Measurements from ENCODE around the gene ANHX.
"Not testable (repeated sequence)": the region's sequence is repeated elsewhere in the genome, so short reads cannot be mapped to it uniquely, and the experiment has no call there.

Gene ANHX

GRCh38 chr12:133235401-133236112 lies at the start of gene ANHX:
Gene ANHX, minus strand, starts transcription at chr12:133235877. Its CDS starts 1,521 bp downstream, at chr12:133234356.
- no peak for DNase-seq

- DNase-seq: not testable (repeated sequence)
Measured at GRCh38 chr12:133264668-133265067, 29.0 kb upstream of the ANHX start.

- DNase-seq: no peak
Measured at GRCh38 chr12:133264173-133264572, 28.5 kb upstream of the ANHX start.

- no peak for DNase-seq
Measured at GRCh38 chr12:133256321-133256720, 20.6 kb upstream of the ANHX start.

GRCh38 chr12:133255833-133256232 lies 20.2 kb upstream of the ANHX start:
- DNase-seq: not testable (repeated sequence)

GRCh38 chr12:133251732-133252131 lies 16.1 kb upstream of the ANHX start:
- no peak for DNase-seq

GRCh38 chr12:133236556-133236955 lies 879 bp upstream of the ANHX start:
- no peak for DNase-seq

GRCh38 chr12:133236144-133236543 lies 467 bp upstream of the ANHX start:
- no peak for DNase-seq

GRCh38 chr12:133234971-133235370 lies 706 bp downstream of the ANHX start:
- DNase-seq: no peak

- DNase-seq: no peak
Measured at GRCh38 chr12:133233993-133234564, 1.6 kb downstream of the ANHX start.

- no peak for DNase-seq
Measured at GRCh38 chr12:133233006-133233405, 2.7 kb downstream of the ANHX start.

GRCh38 chr12:133231001-133231400 lies 4.7 kb downstream of the ANHX start:
- no peak for DNase-seq

GRCh38 chr12:133227281-133227852 lies 8.3 kb downstream of the ANHX start:
- no peak for DNase-seq

GRCh38 chr12:133226690-133227089 lies 9.0 kb downstream of the ANHX start:
- no peak for DNase-seq

GRCh38 chr12:133225527-133225926 lies 10.2 kb downstream of the ANHX start:
- no peak for DNase-seq

GRCh38 chr12:133222211-133222610 lies 13.5 kb downstream of the ANHX start:
- DNase-seq: no peak

GRCh38 chr12:133221241-133221640 lies 14.4 kb downstream of the ANHX start:
- no peak for DNase-seq

- no peak for DNase-seq
Measured at GRCh38 chr12:133220521-133220920, 15.2 kb downstream of the ANHX start.

- no peak for DNase-seq
Measured at GRCh38 chr12:133217219-133217618, 18.5 kb downstream of the ANHX start.

GRCh38 chr12:133215724-133216123 lies 20.0 kb downstream of the ANHX start:
- DNase-seq: no peak

- no peak for DNase-seq
Measured at GRCh38 chr12:133206390-133206789, 29.3 kb downstream of the ANHX start.

GRCh38 chr12:133204264-133204603 lies 31.4 kb downstream of the ANHX start:
- DNase-seq: no peak

- DNase-seq: no peak
Measured at GRCh38 chr12:133203344-133204263, 32.1 kb downstream of the ANHX start.
